ENCODE data around the gene PCP4.

The PCP4 gene

GRCh38 chr21:39927304-39927886, 60.2 kb downstream of the PCP4 start:
- no peaks in the 10 kb centered on the region for H3K27me3 ChIP-seq (ENCODE audit: control insufficient read depth in 1 of 2, insufficient read depth in 2 of 2, low read length in 2 of 2)
- no peaks in the 10 kb centered on the region for H3K9me3 ChIP-seq (ENCODE audit: low read length)
- H3K9ac ChIP-seq (ENCODE audit: low read length), result no peak overlapping the region
- no peak overlapping the region for H3K4me3 ChIP-seq (ENCODE audit: low read depth in 1 of 2, low read length in 2 of 2)
- H3K27ac ChIP-seq (ENCODE audit: low read depth, low read length), result no peak overlapping the region
- H3K4me1 ChIP-seq (ENCODE audit: insufficient read depth, low read length), result no peaks in the 10 kb centered on the region
- no peaks in the 10 kb centered on the region for H3K36me3 ChIP-seq (ENCODE audit: insufficient read depth, low read length)

- no peaks in the 10 kb centered on the region for H3K27me3 ChIP-seq (ENCODE audit: control insufficient read depth in 1 of 2, insufficient read depth in 2 of 2, low read length in 2 of 2)
- H3K4me1 ChIP-seq (ENCODE audit: insufficient read depth, low read length), result no peaks in the 10 kb centered on the region
- H3K4me3 ChIP-seq (ENCODE audit: low read depth in 1 of 2, low read length in 2 of 2), result no peak overlapping the region
- H3K9ac ChIP-seq (ENCODE audit: low read length), result no peak overlapping the region
- H3K27ac ChIP-seq (ENCODE audit: low read depth, low read length), result no peak overlapping the region
- H3K9me3 ChIP-seq (ENCODE audit: low read length), result no peaks in the 10 kb centered on the region
- no peaks in the 10 kb centered on the region for H3K36me3 ChIP-seq (ENCODE audit: insufficient read depth, low read length)
Measured at GRCh38 chr21:39932335-39932734, 65.1 kb downstream of the PCP4 start.

- H3K4me1 ChIP-seq (ENCODE audit: insufficient read depth, low read length), result no peaks in the 10 kb centered on the region
- H3K9me3 ChIP-seq (ENCODE audit: low read length), result no peaks in the 10 kb centered on the region
- H3K9ac ChIP-seq (ENCODE audit: low read length), result no peak overlapping the region
- H3K27ac ChIP-seq (ENCODE audit: low read depth, low read length), result no peak overlapping the region
- H3K4me3 ChIP-seq (ENCODE audit: low read depth in 1 of 2, low read length in 2 of 2), result no peak overlapping the region
- H3K36me3 ChIP-seq (ENCODE audit: insufficient read depth, low read length), result no peaks in the 10 kb centered on the region
- no peaks in the 10 kb centered on the region for H3K27me3 ChIP-seq (ENCODE audit: control insufficient read depth in 1 of 2, insufficient read depth in 2 of 2, low read length in 2 of 2)
Measured at GRCh38 chr21:39934895-39935294, 67.7 kb downstream of the PCP4 start.

- no peak overlapping the region for H3K27ac ChIP-seq (ENCODE audit: low read depth, low read length)
- H3K4me1 ChIP-seq (ENCODE audit: insufficient read depth, low read length), result no peaks in the 10 kb centered on the region
- H3K27me3 ChIP-seq (ENCODE audit: control insufficient read depth in 1 of 2, insufficient read depth in 2 of 2, low read length in 2 of 2), result no peaks in the 10 kb centered on the region
- no peaks in the 10 kb centered on the region for H3K9me3 ChIP-seq (ENCODE audit: low read length)
- no peak overlapping the region for H3K9ac ChIP-seq (ENCODE audit: low read length)
- no peaks in the 10 kb centered on the region for H3K36me3 ChIP-seq (ENCODE audit: insufficient read depth, low read length)
- no peak overlapping the region for H3K4me3 ChIP-seq (ENCODE audit: low read depth in 1 of 2, low read length in 2 of 2)
Measured at GRCh38 chr21:39935716-39936115, 68.5 kb downstream of the PCP4 start.

GRCh38 chr21:39938086-39938625, 70.9 kb downstream of the PCP4 start:
- Histone ChIP-seq H3K9ac (ENCODE audit: low read length) (no peak overlapping the region), H3K4me3 (ENCODE audit: low read depth in 1 of 2, low read length in 2 of 2) (no peak overlapping the region)

GRCh38 chr21:39946199-39946598, 79.0 kb downstream of the PCP4 start:
- Histone ChIP-seq H3K9ac (ENCODE audit: low read length) (no peak overlapping the region), H3K27me3 (ENCODE audit: control insufficient read depth in 1 of 2, insufficient read depth in 2 of 2, low read length in 2 of 2) (no peaks in the 10 kb centered on the region), H3K4me1 (ENCODE audit: insufficient read depth, low read length) (no peaks in the 10 kb centered on the region), H3K27ac (ENCODE audit: low read depth, low read length) (no peak overlapping the region), H3K36me3 (ENCODE audit: insufficient read depth, low read length) (no peaks in the 10 kb centered on the region), H3K9me3 (ENCODE audit: low read length) (no peaks in the 10 kb centered on the region), H3K4me3 (ENCODE audit: low read depth in 1 of 2, low read length in 2 of 2) (no peak overlapping the region)

More at GRCh38 chr21:39938086-39938625, 70.9 kb downstream of the PCP4 start:
- H3K9me3 ChIP-seq (ENCODE audit: low read length), result no peaks in the 10 kb centered on the region
- H3K4me1 ChIP-seq (ENCODE audit: insufficient read depth, low read length), result no peaks in the 10 kb centered on the region
- H3K27ac ChIP-seq (ENCODE audit: low read depth, low read length), result no peak overlapping the region
- H3K27me3 ChIP-seq (ENCODE audit: control insufficient read depth in 1 of 2, insufficient read depth in 2 of 2, low read length in 2 of 2), result no peaks in the 10 kb centered on the region
- H3K36me3 ChIP-seq (ENCODE audit: insufficient read depth, low read length), result no peaks in the 10 kb centered on the region

- Histone ChIP-seq H3K27ac (ENCODE audit: low read depth, low read length) (no peak overlapping the region), H3K36me3 (ENCODE audit: insufficient read depth, low read length) (no peaks in the 10 kb centered on the region), H3K9ac (ENCODE audit: low read length) (no peak overlapping the region), H3K4me1 (ENCODE audit: insufficient read depth, low read length) (no peaks in the 10 kb centered on the region), H3K27me3 (ENCODE audit: control insufficient read depth in 1 of 2, insufficient read depth in 2 of 2, low read length in 2 of 2) (no peaks in the 10 kb centered on the region), H3K9me3 (ENCODE audit: low read length) (no peaks in the 10 kb centered on the region), H3K4me3 (ENCODE audit: low read depth in 1 of 2, low read length in 2 of 2) (no peak overlapping the region)
Measured at GRCh38 chr21:39947031-39947430, 79.8 kb downstream of the PCP4 start.

- Histone ChIP-seq H3K27ac (ENCODE audit: low read depth, low read length) (no peak overlapping the region), H3K4me3 (ENCODE audit: low read depth in 1 of 2, low read length in 2 of 2) (no peak overlapping the region), H3K27me3 (ENCODE audit: control insufficient read depth in 1 of 2, insufficient read depth in 2 of 2, low read length in 2 of 2) (no peaks in the 10 kb centered on the region)
Measured at GRCh38 chr21:39951183-39952101, 84.2 kb downstream of the PCP4 start.

GRCh38 chr21:39952265-39952664, 85.0 kb downstream of the PCP4 start:
- no peak overlapping the region for H3K27ac ChIP-seq (ENCODE audit: low read depth, low read length)

More at GRCh38 chr21:39951183-39952101, 84.2 kb downstream of the PCP4 start:
- peaks cover under 1% of the 10 kb centered on the region for H3K4me1 ChIP-seq (ENCODE audit: insufficient read depth, low read length)
- H3K36me3 ChIP-seq (ENCODE audit: insufficient read depth, low read length), result no peaks in the 10 kb centered on the region
- no peak overlapping the region for H3K9ac ChIP-seq (ENCODE audit: low read length)
- H3K9me3 ChIP-seq (ENCODE audit: low read length), result no peaks in the 10 kb centered on the region

GRCh38 chr21:39954570-39954969, 87.3 kb downstream of the PCP4 start:
- Histone ChIP-seq H3K4me1 (ENCODE audit: insufficient read depth, low read length) (peaks cover 8% of the 10 kb centered on the region), H3K9me3 (ENCODE audit: low read length) (no peaks in the 10 kb centered on the region)

More at GRCh38 chr21:39952265-39952664, 85.0 kb downstream of the PCP4 start:
- no peaks in the 10 kb centered on the region for H3K27me3 ChIP-seq (ENCODE audit: control insufficient read depth in 1 of 2, insufficient read depth in 2 of 2, low read length in 2 of 2)
- H3K4me1 ChIP-seq (ENCODE audit: insufficient read depth, low read length), result peaks cover 8% of the 10 kb centered on the region
- H3K9me3 ChIP-seq (ENCODE audit: low read length), result no peaks in the 10 kb centered on the region
- H3K4me3 ChIP-seq (ENCODE audit: low read depth in 1 of 2, low read length in 2 of 2), result no peak overlapping the region
- H3K9ac ChIP-seq (ENCODE audit: low read length), result no peak overlapping the region
- H3K36me3 ChIP-seq (ENCODE audit: insufficient read depth, low read length), result no peaks in the 10 kb centered on the region

GRCh38 chr21:39955326-39955725, 88.1 kb downstream of the PCP4 start:
- no peak overlapping the region for H3K4me3 ChIP-seq (ENCODE audit: low read depth in 1 of 2, low read length in 2 of 2)
- no peaks in the 10 kb centered on the region for H3K36me3 ChIP-seq (ENCODE audit: insufficient read depth, low read length)
- H3K27me3 ChIP-seq (ENCODE audit: control insufficient read depth in 1 of 2, insufficient read depth in 2 of 2, low read length in 2 of 2), result no peaks in the 10 kb centered on the region
- H3K9me3 ChIP-seq (ENCODE audit: low read length), result no peaks in the 10 kb centered on the region
- peaks cover 8% of the 10 kb centered on the region for H3K4me1 ChIP-seq (ENCODE audit: insufficient read depth, low read length)
- H3K9ac ChIP-seq (ENCODE audit: low read length), result no peak overlapping the region
- peak overlapping the region; percentile 3 for H3K27ac ChIP-seq (ENCODE audit: low read depth, low read length)

More at GRCh38 chr21:39954570-39954969, 87.3 kb downstream of the PCP4 start:
- H3K27ac ChIP-seq (ENCODE audit: low read depth, low read length), result no peak overlapping the region
- H3K9ac ChIP-seq (ENCODE audit: low read length), result no peak overlapping the region
- no peak overlapping the region for H3K4me3 ChIP-seq (ENCODE audit: low read depth in 1 of 2, low read length in 2 of 2)
- no peaks in the 10 kb centered on the region for H3K36me3 ChIP-seq (ENCODE audit: insufficient read depth, low read length)
- H3K27me3 ChIP-seq (ENCODE audit: control insufficient read depth in 1 of 2, insufficient read depth in 2 of 2, low read length in 2 of 2), result no peaks in the 10 kb centered on the region
